Chondrocyte (in vitro differentiated cells): ENCODE data around the gene GPATCH11. TPM values are rescaled to one million over a fixed set of nuclear protein-coding genes. Genes with fewer than 3 reads are reported as not detected.

Source experiments
- DNase-seq: peaks from one replicate; pipeline ENCODE4 v3.0.0; 2021; ENCODE audit warnings: mixed read lengths, low spot score
- H3K27ac Mint-ChIP-seq: one replicate; pipeline ENCODE4 v1.8.0; 2021; ENCODE audit warnings: mild to moderate bottlenecking, moderate library complexity, mixed read lengths; ENCODE audit not compliant: unreplicated experiment
- H3K27me3 Mint-ChIP-seq: 2 replicates; pipeline ENCODE4 v1.8.0; 2021; ENCODE audit warnings: low read depth, mixed read lengths
- H3K36me3 Mint-ChIP-seq: 2 replicates; pipeline ENCODE4 v1.8.0; 2021; ENCODE audit warnings: low read depth, mixed read lengths
- H3K4me1 Mint-ChIP-seq: 2 replicates; pipeline ENCODE4 v1.8.0; 2021; ENCODE audit warnings: low read depth, mild to moderate bottlenecking, mixed read lengths
- H3K4me3 Mint-ChIP-seq: one replicate; pipeline ENCODE4 v1.8.0; 2021; ENCODE audit warnings: mild to moderate bottlenecking, moderate library complexity, mixed read lengths; ENCODE audit not compliant: unreplicated experiment
- H3K9me3 Mint-ChIP-seq: 2 replicates; pipeline ENCODE4 v1.8.0; 2021; ENCODE audit warnings: low read depth, mixed read lengths
- CTCF ChIP-seq: fragments of 200-600 bp; sonication (generic); IDR thresholded peaks from 2 replicates; pipeline ENCODE4 v1.5.0; 2021; ENCODE audit warnings: antibody characterized with exemption, mild to moderate bottlenecking, moderate library complexity
- total RNA-seq: library from RNA; stranded (reverse); gene quantifications from 3 replicates; pipeline ENCODE4 v1.2.1, GENCODE V29; 2021

Gene GPATCH11
- total RNA-seq, 1 donor from 2014 or later = 6.4 TPM

GRCh38 chr2:37090019-37090477, 5.7 kb downstream of the GPATCH11 start:
- Mint-ChIP-seq H3K27me3 (no peaks in the 10 kb centered on the region), H3K9me3 (no peaks in the 10 kb centered on the region), H3K36me3 (peaks cover 10% of the 10 kb centered on the region), H3K4me1 (no peaks in the 10 kb centered on the region), H3K27ac (no peak overlapping the region), H3K4me3 (no peak overlapping the region)
- no peak for DNase-seq
- no peak for TF ChIP-seq CTCF

- no peak for TF ChIP-seq CTCF
- Mint-ChIP-seq H3K27ac (no peak overlapping the region), H3K36me3 (peaks cover 14% of the 10 kb centered on the region), H3K9me3 (no peaks in the 10 kb centered on the region), H3K4me3 (no peak overlapping the region), H3K4me1 (no peaks in the 10 kb centered on the region), H3K27me3 (no peaks in the 10 kb centered on the region)
- DNase-seq = no peak
These were observed 7.6 kb downstream of the GPATCH11 start for GRCh38 chr2:37091873-37092272.

- H3K36me3 Mint-ChIP-seq = peaks cover 22% of the 10 kb centered on the region
- H3K27me3 Mint-ChIP-seq = no peaks in the 10 kb centered on the region
- no peak for TF ChIP-seq CTCF
- H3K4me3 Mint-ChIP-seq = no peak overlapping the region
- H3K27ac Mint-ChIP-seq = no peak overlapping the region
- no peaks in the 10 kb centered on the region for H3K9me3 Mint-ChIP-seq
- no peaks in the 10 kb centered on the region for H3K4me1 Mint-ChIP-seq
- DNase-seq = no peak
These were observed 12.2 kb downstream of the GPATCH11 start for GRCh38 chr2:37096568-37096967.

- Mint-ChIP-seq H3K4me3 (no peak overlapping the region), H3K36me3 (peaks cover 23% of the 10 kb centered on the region)
These were observed 14.2 kb downstream of the GPATCH11 start for GRCh38 chr2:37098416-37099118.

GRCh38 chr2:37100054-37100453, 15.7 kb downstream of the GPATCH11 start:
- H3K9me3 Mint-ChIP-seq = no peaks in the 10 kb centered on the region
- TF ChIP-seq CTCF = no peak
- no peaks in the 10 kb centered on the region for H3K27me3 Mint-ChIP-seq
- peaks cover 14% of the 10 kb centered on the region for H3K4me1 Mint-ChIP-seq
- H3K4me3 Mint-ChIP-seq = no peak overlapping the region
- no peak overlapping the region for H3K27ac Mint-ChIP-seq
- DNase-seq = no peak
- peaks cover 19% of the 10 kb centered on the region for H3K36me3 Mint-ChIP-seq

More at GRCh38 chr2:37098416-37099118, 14.2 kb downstream of the GPATCH11 start:
- no peak for DNase-seq
- peaks cover 4% of the 10 kb centered on the region for H3K4me1 Mint-ChIP-seq
- no peaks in the 10 kb centered on the region for H3K9me3 Mint-ChIP-seq
- peak overlapping the region; percentile 49 for H3K27ac Mint-ChIP-seq
- no peaks in the 10 kb centered on the region for H3K27me3 Mint-ChIP-seq
- TF ChIP-seq CTCF = no peak
